GM12865 (cell line): ENCODE results near the gene RSAD2.

Source experiments
- DNase-seq: peaks from one replicate; pipeline ENCODE4 v3.0.0; 2010; ENCODE audit warnings: low read depth
- H3K4me3 ChIP-seq: 2 replicates; pipeline ENCODE4 v1.5.1; 2011; ENCODE audit warnings: mild to moderate bottlenecking, low read depth, low read length, control low read depth
- TF ChIP-seq, protein P1 (sequence below): IDR thresholded peaks from 2 replicates; pipeline ENCODE4 v1.5.1; 2011; ENCODE audit warnings: low read length, control low read depth, low read depth, inconsistent platforms; ENCODE audit not compliant: insufficient read depth; ENCODE audit errors: missing control alignments

The RSAD2 gene, protein sequence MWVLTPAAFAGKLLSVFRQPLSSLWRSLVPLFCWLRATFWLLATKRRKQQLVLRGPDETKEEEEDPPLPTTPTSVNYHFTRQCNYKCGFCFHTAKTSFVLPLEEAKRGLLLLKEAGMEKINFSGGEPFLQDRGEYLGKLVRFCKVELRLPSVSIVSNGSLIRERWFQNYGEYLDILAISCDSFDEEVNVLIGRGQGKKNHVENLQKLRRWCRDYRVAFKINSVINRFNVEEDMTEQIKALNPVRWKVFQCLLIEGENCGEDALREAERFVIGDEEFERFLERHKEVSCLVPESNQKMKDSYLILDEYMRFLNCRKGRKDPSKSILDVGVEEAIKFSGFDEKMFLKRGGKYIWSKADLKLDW

DNA sequence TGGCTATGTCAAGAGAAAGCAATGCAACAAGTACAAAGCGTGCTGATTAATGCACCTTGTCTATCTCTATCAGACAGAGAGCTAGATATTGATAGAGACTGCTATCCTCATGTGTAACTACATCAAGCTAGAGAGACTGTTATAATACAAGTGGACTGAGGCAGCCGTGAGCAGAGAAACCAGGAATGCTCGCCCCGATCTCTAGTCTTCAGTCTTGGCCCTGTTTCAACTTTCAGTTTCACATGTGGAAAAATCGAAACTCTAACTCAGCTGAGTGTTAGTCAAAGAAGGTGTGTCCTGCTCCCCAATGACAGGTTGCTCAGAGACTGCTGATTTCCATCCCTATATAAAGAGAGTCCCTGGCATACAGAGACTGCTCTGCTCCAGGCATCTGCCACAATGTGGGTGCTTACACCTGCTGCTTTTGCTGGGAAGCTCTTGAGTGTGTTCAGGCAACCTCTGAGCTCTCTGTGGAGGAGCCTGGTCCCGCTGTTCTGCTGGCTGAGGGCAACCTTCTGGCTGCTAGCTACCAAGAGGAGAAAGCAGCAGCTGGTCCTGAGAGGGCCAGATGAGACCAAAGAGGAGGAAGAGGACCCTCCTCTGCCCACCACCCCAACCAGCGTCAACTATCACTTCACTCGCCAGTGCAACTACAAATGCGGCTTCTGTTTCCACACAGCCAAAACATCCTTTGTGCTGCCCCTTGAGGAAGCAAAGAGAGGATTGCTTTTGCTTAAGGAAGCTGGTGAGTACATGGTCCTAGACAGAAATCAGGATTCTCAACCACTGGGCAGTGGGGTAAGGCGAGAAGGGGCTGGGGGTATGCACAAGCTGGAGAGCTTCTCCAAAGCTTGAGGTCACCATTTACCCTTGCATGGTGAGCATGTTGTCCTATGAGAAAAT, at the start of gene RSAD2:
Gene RSAD2 (plus strand): TSS at position 376 of the 903 bp plus-strand sequence. CDS start 24 bp downstream, at position 400.
- no peak within 1 kb of the TSS for H3K4me3 ChIP-seq
- peak; percentile 16 for DNase-seq
- TF ChIP-seq, protein P1, sequence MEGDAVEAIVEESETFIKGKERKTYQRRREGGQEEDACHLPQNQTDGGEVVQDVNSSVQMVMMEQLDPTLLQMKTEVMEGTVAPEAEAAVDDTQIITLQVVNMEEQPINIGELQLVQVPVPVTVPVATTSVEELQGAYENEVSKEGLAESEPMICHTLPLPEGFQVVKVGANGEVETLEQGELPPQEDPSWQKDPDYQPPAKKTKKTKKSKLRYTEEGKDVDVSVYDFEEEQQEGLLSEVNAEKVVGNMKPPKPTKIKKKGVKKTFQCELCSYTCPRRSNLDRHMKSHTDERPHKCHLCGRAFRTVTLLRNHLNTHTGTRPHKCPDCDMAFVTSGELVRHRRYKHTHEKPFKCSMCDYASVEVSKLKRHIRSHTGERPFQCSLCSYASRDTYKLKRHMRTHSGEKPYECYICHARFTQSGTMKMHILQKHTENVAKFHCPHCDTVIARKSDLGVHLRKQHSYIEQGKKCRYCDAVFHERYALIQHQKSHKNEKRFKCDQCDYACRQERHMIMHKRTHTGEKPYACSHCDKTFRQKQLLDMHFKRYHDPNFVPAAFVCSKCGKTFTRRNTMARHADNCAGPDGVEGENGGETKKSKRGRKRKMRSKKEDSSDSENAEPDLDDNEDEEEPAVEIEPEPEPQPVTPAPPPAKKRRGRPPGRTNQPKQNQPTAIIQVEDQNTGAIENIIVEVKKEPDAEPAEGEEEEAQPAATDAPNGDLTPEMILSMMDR: no peak

DNA sequence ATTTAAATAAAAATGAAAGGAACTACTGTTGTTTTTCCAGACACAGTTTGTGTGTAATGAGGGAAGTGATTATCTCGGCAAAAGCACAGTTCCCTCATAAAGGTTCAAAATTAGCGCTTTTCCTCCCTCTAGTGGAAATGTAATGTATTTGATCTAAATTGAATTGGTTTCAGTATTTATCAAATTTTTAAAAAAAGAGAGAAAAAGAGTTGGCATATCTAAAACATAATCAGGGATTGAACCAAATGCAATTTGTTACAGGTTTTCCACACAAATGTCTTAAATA, 49.3 kb upstream of the RSAD2 start:
- H3K4me3 ChIP-seq: no peak overlapping the region
- no peak for DNase-seq
- TF ChIP-seq, protein P1: peak; percentile 4

DNA sequence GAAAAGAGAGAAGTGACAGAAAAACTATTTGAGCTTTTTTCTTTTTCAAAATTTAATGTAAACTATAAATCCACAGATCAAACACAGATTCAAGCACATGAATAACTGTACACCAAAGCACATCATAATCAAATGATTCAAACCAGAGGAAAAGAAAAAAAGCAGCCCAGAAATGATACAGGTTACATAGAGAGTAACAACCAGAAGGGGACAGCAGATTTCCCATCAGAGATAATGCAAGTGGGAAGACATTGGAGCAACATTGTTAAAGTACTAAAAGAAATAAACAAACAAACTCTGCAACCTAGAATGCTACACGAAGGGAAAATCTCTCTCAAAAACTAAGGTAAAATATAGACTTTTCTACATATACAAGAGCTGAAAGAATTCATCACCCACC, 46.3 kb upstream of the RSAD2 start:
- TF ChIP-seq, protein P1: no peak
- no peak overlapping the region for H3K4me3 ChIP-seq
- no peak for DNase-seq

DNA sequence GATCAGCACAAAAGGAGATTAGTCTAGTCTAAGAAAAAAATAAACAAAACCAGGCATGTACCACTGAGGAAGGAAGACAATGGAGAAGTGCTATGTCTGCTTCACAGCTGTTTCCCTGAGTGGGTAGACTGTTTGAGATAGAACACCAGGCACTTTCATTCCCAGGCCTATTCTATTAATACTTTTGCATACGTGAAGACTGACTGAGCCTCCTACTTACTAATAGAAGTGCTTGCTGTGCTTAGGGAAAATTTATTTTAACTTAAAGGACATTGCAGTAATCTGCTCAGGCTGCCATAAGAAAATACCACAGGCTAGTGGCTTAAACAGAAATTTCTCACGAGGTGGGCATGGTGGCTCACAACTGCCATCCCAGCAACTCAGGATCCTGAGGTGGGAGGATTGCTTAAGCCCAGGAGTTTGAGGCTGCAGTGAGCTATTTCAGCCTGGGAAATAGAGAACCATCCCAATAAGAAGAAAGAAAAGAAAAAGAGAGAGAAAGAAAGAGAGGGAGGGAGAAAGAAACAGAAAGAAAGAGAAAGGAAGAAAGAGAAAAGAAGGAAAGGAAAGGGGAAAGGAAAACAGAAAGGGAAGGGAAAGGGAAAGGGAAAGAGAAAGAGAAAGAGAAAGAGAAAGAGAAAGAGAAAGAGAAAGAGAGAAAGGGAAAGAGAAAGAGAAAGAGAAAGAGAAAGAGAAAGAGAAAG, 44.8 kb upstream of the RSAD2 start:
- TF ChIP-seq, protein P1: no peak
- no peak overlapping the region for H3K4me3 ChIP-seq
- no peak for DNase-seq

DNA sequence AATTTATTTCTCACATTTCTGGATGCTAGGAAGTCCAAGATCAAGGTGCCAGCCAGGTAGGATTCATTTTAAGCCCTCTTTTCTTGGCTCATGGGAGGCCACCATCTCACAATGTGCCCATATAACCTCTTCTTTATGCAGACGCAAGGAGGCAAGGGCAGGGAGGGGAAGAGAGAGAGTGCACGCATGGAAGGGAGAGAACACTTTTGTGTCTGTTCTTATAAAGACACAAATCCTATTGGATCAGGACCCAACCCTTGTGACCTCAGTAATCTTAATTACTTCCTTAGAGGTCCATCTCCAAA, 44.3 kb upstream of the RSAD2 start:
- no peak for DNase-seq
- no peak overlapping the region for H3K4me3 ChIP-seq
- TF ChIP-seq, protein P1: no peak

DNA sequence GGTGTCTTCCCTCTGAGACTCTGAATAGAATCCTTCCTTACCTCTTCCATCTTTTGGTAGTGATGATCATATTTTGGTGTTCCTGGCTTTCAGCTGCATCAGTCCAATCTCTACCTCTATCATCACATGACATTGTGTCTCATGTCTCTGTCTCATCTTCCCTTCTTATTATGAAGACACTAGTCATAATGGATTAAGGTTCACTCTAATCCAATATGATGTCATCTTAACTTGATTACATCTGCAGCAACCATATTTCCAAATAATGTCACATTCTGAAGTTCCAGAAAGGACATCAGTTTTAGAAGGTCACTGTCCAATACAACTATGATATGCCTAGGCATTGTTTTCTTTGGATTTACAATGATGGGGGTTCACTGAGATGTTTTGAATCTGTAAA, 43.4 kb upstream of the RSAD2 start:
- DNase-seq: no peak
- TF ChIP-seq, protein P1: no peak

More for the DNA sequence above, 43.4 kb upstream of the RSAD2 start:
- no peak overlapping the region for H3K4me3 ChIP-seq
